GM19240 (cell line): ENCODE results near the gene FSD1.
"Not testable (repeated sequence)": the region's sequence is repeated elsewhere in the genome, so short reads cannot be mapped to it uniquely, and the experiment has no call there.

Experiments
- DNase-seq: peaks from one replicate; pipeline ENCODE4 v3.0.0; 2011; ENCODE audit warnings: low spot score; ENCODE audit not compliant: insufficient read length

The FSD1 gene

GRCh38 chr19:4284176-4284958 is 20.0 kb upstream of the FSD1 start:
- no peak for DNase-seq

- no peak for DNase-seq
Observed at GRCh38 chr19:4284974-4285373, 19.4 kb upstream of the FSD1 start.

GRCh38 chr19:4286141-4286540 is 18.3 kb upstream of the FSD1 start:
- not testable (repeated sequence) for DNase-seq

- no peak for DNase-seq
Observed at GRCh38 chr19:4288091-4288777, 16.2 kb upstream of the FSD1 start.

- no peak for DNase-seq
Observed at GRCh38 chr19:4291184-4291732, 13.1 kb upstream of the FSD1 start.

GRCh38 chr19:4292515-4292914 is 11.9 kb upstream of the FSD1 start:
- no peak for DNase-seq

- DNase-seq = no peak
Observed at GRCh38 chr19:4294389-4294788, 10.0 kb upstream of the FSD1 start.

GRCh38 chr19:4295972-4296771 is 8.2 kb upstream of the FSD1 start:
- no peak for DNase-seq

GRCh38 chr19:4297901-4298809 is 6.2 kb upstream of the FSD1 start:
- no peak for DNase-seq

GRCh38 chr19:4298810-4299550 is 5.4 kb upstream of the FSD1 start:
- no peak for DNase-seq

GRCh38 chr19:4300589-4300988 is 3.8 kb upstream of the FSD1 start:
- DNase-seq = no peak

- no peak for DNase-seq
Observed at GRCh38 chr19:4301590-4302242, 2.7 kb upstream of the FSD1 start.

- DNase-seq = no peak
Observed at GRCh38 chr19:4302243-4302640, 2.2 kb upstream of the FSD1 start, which contains the start of gene TMIGD2. Gene TMIGD2 (minus strand): TSS chr19:4302389. CDS start chr19:4302385, 4 bp downstream.

GRCh38 chr19:4303819-4304537 is 420 bp upstream of the FSD1 start:
- DNase-seq = no peak

GRCh38 chr19:4305257-4305612 is 837 bp downstream of the FSD1 start:
- DNase-seq = no peak

- no peak for DNase-seq
Observed at GRCh38 chr19:4305659-4306058, 1.3 kb downstream of the FSD1 start.

- DNase-seq = no peak
Observed at GRCh38 chr19:4310247-4311121, 6.1 kb downstream of the FSD1 start.
